Choroid plexus epithelial cell (primary cell): ENCODE results near the gene DMWD.

Source experiments
- DNase-seq: peaks from one replicate; pipeline ENCODE4 v3.0.0-alpha.2; 2010; ENCODE audit warnings: low read depth
- H3K4me3 ChIP-seq: 2 replicates; pipeline ENCODE4 v1.5.1; 2011; ENCODE audit warnings: low read depth, mild to moderate bottlenecking, control low read depth, low read length, moderate library complexity
- TF ChIP-seq, protein P1 (sequence below): conservative IDR thresholded peaks from 2 replicates; pipeline ENCODE4 v1.5.1; 2011; ENCODE audit warnings: low read depth, mild to moderate bottlenecking, control low read depth, inconsistent platforms, low read length, moderate library complexity

The DMWD gene, protein sequence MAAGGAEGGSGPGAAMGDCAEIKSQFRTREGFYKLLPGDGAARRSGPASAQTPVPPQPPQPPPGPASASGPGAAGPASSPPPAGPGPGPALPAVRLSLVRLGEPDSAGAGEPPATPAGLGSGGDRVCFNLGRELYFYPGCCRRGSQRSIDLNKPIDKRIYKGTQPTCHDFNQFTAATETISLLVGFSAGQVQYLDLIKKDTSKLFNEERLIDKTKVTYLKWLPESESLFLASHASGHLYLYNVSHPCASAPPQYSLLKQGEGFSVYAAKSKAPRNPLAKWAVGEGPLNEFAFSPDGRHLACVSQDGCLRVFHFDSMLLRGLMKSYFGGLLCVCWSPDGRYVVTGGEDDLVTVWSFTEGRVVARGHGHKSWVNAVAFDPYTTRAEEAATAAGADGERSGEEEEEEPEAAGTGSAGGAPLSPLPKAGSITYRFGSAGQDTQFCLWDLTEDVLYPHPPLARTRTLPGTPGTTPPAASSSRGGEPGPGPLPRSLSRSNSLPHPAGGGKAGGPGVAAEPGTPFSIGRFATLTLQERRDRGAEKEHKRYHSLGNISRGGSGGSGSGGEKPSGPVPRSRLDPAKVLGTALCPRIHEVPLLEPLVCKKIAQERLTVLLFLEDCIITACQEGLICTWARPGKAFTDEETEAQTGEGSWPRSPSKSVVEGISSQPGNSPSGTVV

DNA sequence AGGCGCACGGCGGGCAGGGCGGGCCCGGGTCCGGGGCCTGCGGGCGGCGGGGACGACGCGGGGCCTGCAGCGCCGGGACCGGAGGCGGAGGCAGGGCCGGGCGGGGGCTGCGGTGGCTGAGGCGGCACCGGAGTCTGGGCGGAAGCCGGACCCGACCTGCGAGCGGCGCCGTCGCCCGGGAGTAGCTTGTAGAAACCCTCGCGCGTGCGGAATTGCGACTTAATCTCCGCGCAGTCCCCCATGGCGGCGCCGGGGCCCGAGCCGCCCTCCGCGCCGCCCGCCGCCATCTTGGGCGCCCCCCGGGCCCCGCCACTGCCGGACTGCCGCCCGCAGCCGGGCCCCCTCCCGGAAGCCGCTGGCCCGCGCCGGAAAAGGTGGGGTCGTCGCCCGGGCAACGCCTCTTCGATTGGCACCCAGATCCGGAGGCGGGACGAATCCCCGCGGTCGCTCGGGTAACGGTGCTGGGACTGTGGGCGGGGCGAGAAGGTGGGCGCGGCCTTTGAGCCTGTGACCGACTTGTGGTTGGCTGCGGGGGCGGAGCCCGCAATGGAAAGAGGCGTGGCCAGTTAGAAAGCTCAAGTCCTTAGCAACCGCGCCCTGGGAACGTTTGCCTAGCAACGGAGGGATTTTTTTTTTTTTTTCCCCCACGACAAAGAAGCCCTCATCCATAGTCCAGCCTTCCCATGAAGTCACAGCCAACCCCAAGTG is at the start of gene DMWD:
TSS of gene DMWD (minus strand) at position 376 of the 708 bp plus-strand sequence. CDS start at position 287, 89 bp downstream.
- peak; percentile 99 for DNase-seq
- peak within 1 kb of the TSS; percentile 79 for H3K4me3 ChIP-seq
- TF ChIP-seq, protein P1, sequence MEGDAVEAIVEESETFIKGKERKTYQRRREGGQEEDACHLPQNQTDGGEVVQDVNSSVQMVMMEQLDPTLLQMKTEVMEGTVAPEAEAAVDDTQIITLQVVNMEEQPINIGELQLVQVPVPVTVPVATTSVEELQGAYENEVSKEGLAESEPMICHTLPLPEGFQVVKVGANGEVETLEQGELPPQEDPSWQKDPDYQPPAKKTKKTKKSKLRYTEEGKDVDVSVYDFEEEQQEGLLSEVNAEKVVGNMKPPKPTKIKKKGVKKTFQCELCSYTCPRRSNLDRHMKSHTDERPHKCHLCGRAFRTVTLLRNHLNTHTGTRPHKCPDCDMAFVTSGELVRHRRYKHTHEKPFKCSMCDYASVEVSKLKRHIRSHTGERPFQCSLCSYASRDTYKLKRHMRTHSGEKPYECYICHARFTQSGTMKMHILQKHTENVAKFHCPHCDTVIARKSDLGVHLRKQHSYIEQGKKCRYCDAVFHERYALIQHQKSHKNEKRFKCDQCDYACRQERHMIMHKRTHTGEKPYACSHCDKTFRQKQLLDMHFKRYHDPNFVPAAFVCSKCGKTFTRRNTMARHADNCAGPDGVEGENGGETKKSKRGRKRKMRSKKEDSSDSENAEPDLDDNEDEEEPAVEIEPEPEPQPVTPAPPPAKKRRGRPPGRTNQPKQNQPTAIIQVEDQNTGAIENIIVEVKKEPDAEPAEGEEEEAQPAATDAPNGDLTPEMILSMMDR, result no peak

DNA sequence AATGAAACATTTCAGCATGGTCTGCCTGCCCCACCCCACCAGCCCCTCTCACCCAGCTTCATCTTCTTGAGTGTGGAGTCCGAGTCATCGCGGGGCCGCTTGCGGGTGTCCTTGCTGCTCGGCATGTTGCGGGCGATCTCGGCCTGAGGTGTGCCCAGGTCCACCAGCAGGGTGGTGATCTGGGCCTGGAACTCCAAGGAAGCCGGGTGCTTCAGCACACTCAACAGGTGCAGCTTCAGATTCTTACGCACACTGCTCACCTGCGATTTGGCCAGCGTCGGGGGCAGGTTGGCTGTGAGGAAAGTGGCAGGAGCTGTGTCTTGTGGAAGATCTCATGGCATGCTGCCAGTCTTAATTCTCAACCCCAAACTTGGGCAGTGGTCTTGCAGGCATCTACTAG is 49.6 kb upstream of the DMWD start:
- DNase-seq, result no peak
- no peak overlapping the region for H3K4me3 ChIP-seq
- TF ChIP-seq, protein P1, result no peak

DNA sequence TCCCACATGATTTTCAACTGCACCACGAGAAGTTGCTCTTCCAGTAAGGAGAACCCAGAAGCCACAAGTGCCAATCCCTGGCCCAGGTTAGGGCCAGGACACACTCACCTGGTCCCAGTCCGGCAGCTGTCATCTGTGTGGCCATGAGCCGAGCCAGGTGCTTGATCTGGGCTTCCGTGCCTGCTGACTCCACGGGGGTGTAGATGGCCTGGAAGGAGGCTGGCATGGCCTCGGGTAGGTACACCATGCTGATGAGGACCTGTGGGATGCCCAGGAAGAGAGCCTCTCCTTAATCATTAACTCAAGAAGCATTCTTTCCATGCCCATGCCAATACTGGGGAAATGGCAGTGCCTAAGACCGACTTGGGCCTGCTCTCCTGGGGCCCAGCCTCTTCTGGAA is 42.3 kb upstream of the DMWD start:
- no peak overlapping the region for H3K4me3 ChIP-seq
- TF ChIP-seq, protein P1, result no peak
- no peak for DNase-seq

DNA sequence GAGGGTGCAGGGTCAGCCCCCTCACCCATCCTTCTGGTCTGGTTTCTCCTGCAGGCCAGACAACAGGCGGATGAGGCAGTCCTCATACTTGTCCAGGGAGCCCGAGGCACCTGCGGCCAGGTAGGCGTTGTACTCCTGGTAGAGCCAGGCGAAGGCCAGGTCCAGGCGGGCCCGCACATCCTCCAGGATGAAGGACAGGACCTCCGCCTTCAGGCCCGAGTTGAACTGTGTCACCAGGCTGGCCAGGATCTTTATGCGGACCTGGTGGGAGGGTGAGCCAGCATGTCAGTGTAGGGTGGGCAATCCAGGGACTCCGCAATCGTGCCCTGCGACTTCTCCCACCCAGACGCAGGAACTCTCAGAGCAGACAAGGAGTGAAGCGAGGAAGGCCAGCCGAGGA is 36.3 kb upstream of the DMWD start:
- DNase-seq, result no peak
- H3K4me3 ChIP-seq, result no peak overlapping the region
- TF ChIP-seq, protein P1, result no peak

DNA sequence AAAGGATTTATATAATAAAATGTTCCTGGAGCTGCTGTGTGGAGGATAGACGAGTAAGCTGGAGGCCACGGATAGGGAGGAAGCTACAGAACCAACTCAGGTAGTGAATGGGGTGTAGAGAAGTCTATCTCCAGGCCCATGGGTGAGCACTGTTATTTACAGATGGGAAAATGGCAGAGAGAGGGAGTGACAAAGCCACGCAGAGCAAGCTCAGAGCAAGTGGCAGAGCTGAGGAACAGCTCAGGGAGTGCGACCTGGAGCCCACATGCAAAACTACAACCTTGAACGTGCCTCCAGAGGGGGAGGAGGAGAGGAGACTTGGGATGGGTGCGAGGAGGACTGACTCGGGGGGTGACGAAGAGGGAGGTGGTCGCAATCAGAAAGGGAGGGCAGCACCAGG is 35.9 kb upstream of the DMWD start:
- TF ChIP-seq, protein P1, result no peak
- H3K4me3 ChIP-seq, result no peak overlapping the region
- no peak for DNase-seq

DNA sequence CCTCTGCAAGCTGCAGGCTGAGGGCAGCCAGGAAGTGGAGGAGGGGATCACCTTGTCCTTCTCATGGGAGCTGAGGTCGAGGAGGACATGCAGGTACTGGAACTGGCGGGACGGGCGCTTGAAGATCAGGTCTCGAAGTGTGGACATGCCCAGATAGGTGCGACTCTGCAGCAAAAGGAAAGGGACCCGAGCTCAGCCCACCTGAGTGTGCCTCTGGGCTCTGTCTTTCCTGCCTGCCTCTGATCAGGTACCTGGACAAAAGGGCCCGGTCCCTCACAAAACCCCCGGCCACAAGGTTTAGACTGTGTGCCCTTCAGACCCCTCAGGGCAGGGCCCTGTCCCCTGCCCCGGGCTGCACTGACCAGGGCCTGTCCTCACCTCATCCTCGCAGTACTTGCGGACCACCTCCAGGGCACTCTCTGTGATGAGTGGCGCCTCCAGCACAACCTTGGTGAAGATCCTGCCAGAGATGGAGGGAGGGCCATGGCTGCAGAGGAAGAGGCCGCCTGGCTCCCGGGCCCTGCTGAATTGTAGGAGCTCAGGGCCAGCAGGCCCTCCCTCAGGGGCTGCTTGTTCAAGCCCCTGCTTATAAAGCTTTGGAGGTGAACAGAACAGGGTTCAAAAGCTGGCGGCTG is 34.9 kb upstream of the DMWD start:
- TF ChIP-seq, protein P1, result no peak
- no peak for DNase-seq

More for the DNA sequence above, 34.9 kb upstream of the DMWD start:
- no peak overlapping the region for H3K4me3 ChIP-seq
